Activated T-cell treated with anti-CD3 and anti-CD28 coated beads, Interleukin-2, amount 50 U/mL, for 24 hours (primary cell): ENCODE data around the gene PHOX2B.

Source experiments
- DNase-seq: peaks from one replicate; pipeline ENCODE4 v3.0.0-alpha.2; 2020
- H3K27ac Mint-ChIP-seq: 2 replicates; pipeline ENCODE4 v1.8.0; 2020; ENCODE audit warnings: mild to moderate bottlenecking, mixed read lengths
- H3K27me3 Mint-ChIP-seq: 2 replicates; pipeline ENCODE4 v1.8.0; 2020; ENCODE audit warnings: mixed read lengths
- H3K36me3 Mint-ChIP-seq: 2 replicates; pipeline ENCODE4 v1.8.0; 2020; ENCODE audit warnings: low read depth, mixed read lengths
- H3K4me1 Mint-ChIP-seq: 2 replicates; pipeline ENCODE4 v1.8.0; 2020; ENCODE audit warnings: low read depth, mixed read lengths
- H3K4me3 Mint-ChIP-seq: 2 replicates; pipeline ENCODE4 v1.8.0; 2020; ENCODE audit warnings: mild to moderate bottlenecking, moderate library complexity, mixed read lengths
- H3K9me3 Mint-ChIP-seq: 2 replicates; pipeline ENCODE4 v1.8.0; 2020; ENCODE audit warnings: mixed read lengths

Gene PHOX2B

DNA sequence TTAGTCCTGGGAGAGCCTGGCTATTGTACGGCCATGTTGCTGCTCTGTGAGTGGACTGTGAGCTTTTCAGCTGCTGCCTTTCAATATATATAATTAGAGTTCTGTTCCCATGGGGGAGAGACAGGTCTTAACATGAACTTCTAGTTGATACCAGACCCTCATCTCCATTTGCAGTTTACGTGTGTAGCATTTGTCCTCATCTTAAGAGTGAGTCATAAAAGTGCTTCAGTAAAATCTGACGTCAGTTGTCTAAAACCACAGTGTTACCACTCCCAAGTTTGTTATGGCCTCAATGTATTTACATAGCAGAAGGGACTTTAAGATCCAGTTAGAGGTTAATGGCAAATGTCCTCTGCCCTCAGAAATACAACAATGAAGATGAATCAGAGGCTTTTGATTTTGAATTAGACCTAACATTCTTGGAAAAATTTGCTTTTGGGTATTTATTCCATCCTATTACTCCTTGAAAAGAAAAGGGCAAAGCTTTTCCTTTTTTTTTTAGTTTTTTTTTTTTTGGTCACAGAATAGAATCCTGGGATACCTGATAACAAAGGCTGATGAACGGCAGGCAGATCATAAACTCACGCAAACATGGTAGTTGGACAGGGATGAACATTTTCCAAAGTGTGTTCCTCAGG is 38.6 kb downstream of the PHOX2B start:
- Mint-ChIP-seq H3K4me3 (no peak overlapping the region), H3K27me3 (peaks cover 11% of the 10 kb centered on the region), H3K27ac (no peak overlapping the region), H3K9me3 (peaks cover 1% of the 10 kb centered on the region), H3K4me1 (no peaks in the 10 kb centered on the region), H3K36me3 (no peaks in the 10 kb centered on the region)
- DNase-seq = no peak

DNA sequence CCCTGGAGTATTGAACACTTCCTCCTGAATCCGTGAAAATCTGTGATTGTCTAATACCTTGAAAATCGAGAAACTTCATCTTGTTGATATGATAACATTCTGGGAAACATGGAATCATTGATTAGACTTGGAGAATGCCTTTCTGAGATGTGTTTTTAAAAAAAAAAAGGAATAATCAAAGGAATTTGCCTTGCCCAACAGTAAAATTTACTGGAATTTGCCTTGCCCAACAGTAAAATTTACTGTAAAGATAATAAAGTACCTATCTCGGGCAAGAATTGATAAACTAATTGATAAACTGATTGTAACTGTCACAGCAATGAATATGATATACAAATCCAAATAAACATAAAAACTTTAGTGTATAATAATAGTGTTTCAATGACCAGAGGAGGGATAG is 44.7 kb downstream of the PHOX2B start:
- Mint-ChIP-seq H3K4me3 (no peak overlapping the region), H3K27ac (no peak overlapping the region)

DNA sequence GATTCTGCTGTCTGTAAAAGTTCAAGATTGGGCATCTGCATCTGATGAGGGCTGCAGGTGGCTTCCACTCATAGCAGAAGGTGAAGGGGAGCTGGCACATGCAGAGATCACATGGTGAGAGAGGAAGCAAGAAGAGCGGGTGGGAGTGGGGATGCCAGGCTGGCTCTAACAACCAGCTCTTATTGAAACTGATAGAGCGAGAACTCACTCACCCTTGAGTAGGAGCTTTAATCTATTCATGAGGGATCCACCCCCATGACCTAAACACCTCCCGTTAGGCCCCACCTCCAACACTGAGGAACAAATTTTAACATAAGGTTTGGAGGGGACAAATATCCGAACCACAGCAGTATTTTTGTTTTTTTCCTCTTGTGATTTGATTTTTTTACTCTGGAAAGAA is 45.8 kb downstream of the PHOX2B start:
- Mint-ChIP-seq H3K27ac (no peak overlapping the region), H3K27me3 (peaks cover 8% of the 10 kb centered on the region), H3K36me3 (no peaks in the 10 kb centered on the region), H3K4me3 (no peak overlapping the region), H3K9me3 (no peaks in the 10 kb centered on the region), H3K4me1 (no peaks in the 10 kb centered on the region)
- DNase-seq = no peak

More for the DNA sequence above, 44.7 kb downstream of the PHOX2B start:
- no peak for DNase-seq
- Mint-ChIP-seq H3K4me1 (no peaks in the 10 kb centered on the region), H3K9me3 (no peaks in the 10 kb centered on the region), H3K27me3 (peaks cover 11% of the 10 kb centered on the region), H3K36me3 (no peaks in the 10 kb centered on the region)

DNA sequence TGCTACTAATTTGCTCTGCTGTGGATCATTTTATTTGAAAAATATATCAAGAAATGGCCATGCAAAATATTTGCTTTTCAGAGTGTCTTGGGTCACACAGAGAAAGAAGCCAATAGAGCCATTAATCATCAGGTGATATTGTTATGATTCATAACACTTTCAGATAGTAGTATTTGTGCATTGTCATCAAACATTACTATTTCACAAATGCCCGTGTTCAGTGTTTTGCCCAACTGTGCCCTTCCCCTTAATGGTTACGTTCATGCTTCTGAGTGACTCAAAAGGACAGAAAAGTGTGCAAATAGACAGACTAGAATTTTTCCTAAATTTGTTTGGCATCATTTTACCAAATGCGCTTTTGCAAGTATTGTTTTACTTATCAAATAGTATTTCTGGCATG is 46.5 kb downstream of the PHOX2B start:
- H3K27me3 Mint-ChIP-seq = peaks cover 8% of the 10 kb centered on the region
- no peaks in the 10 kb centered on the region for H3K9me3 Mint-ChIP-seq
- no peaks in the 10 kb centered on the region for H3K36me3 Mint-ChIP-seq
- no peak for DNase-seq
- no peaks in the 10 kb centered on the region for H3K4me1 Mint-ChIP-seq
- no peak overlapping the region for H3K4me3 Mint-ChIP-seq
- no peak overlapping the region for H3K27ac Mint-ChIP-seq

GRCh38 chr4:41696763-41697162 is 51.8 kb downstream of the PHOX2B start:
- Mint-ChIP-seq H3K27ac (no peak overlapping the region), H3K4me3 (no peak overlapping the region), H3K4me1 (no peaks in the 10 kb centered on the region), H3K9me3 (no peaks in the 10 kb centered on the region), H3K27me3 (no peaks in the 10 kb centered on the region), H3K36me3 (no peaks in the 10 kb centered on the region)
- DNase-seq = no peak

GRCh38 chr4:41696131-41696530 is 52.4 kb downstream of the PHOX2B start:
- Mint-ChIP-seq H3K9me3 (no peaks in the 10 kb centered on the region), H3K4me3 (no peak overlapping the region), H3K27me3 (no peaks in the 10 kb centered on the region), H3K36me3 (no peaks in the 10 kb centered on the region), H3K4me1 (no peaks in the 10 kb centered on the region), H3K27ac (no peak overlapping the region)
- DNase-seq = no peak
